ENCODE data around the gene SLC25A45.

SLC25A45 gene

DNA sequence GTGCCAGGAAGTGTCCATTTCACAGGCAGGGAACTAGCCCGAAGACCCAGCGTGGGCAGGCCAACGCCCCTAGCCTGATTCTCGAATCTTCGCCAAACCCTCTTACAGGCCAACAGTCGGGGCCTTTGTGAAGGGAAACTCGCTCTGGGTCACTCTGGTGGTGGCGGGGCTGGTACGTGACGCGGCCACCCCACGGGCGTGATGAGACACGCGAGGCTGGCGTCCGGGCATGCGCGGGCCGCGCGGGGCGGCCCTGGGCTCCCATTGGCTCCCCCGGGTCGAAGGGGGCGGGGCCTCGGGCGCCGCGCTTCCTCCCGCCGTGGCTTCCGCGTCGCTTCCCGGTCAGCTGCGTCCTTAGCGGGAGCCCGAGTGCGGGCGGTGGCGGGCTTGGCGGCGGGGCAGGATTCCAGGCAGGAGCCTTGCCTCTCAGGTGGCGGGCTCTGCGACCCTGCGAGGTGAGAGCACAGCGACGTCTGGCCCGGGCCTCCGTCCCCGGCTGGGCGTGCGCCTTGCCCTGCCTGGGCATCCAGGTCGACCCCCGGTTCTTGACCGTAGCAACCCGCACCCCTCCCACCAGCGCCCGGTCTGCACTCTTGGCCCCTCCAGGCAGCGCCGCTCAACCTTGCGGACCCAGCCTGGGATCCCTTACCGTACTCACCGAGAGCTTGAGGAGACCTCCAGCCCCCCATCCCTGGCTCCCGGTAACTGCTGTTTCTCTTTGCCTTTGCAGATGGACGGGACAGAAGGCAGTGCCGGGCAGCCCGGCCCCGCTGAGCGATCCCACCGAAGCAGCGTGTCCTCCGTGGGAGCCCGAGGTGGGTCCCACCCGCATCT, 4.1 kb upstream of the SLC25A45 start, which contains the start of gene FRMD8:
Gene FRMD8, plus strand, starts transcription at position 331 of the 834 bp plus-strand sequence. Its CDS starts 400 bp downstream, at position 731.
- Histone ChIP-seq H3K27me3 (ENCODE audit: control insufficient read depth, insufficient read depth, low read length) (no peaks in the 10 kb centered on the region), H3K4me1 (ENCODE audit: control insufficient read depth, insufficient read depth, low read length) (peaks cover 46% of the 10 kb centered on the region), H3K9ac (ENCODE audit: low read length) (peak within 1 kb of the TSS; percentile 87), H3K4me3 (ENCODE audit: low read length) (peak within 1 kb of the TSS; percentile 86), H3K9me3 (ENCODE audit: control insufficient read depth, low read length) (no peaks in the 10 kb centered on the region), H3K36me3 (ENCODE audit: control insufficient read depth, insufficient read depth, low read length) (no peaks in the 10 kb centered on the region)

DNA sequence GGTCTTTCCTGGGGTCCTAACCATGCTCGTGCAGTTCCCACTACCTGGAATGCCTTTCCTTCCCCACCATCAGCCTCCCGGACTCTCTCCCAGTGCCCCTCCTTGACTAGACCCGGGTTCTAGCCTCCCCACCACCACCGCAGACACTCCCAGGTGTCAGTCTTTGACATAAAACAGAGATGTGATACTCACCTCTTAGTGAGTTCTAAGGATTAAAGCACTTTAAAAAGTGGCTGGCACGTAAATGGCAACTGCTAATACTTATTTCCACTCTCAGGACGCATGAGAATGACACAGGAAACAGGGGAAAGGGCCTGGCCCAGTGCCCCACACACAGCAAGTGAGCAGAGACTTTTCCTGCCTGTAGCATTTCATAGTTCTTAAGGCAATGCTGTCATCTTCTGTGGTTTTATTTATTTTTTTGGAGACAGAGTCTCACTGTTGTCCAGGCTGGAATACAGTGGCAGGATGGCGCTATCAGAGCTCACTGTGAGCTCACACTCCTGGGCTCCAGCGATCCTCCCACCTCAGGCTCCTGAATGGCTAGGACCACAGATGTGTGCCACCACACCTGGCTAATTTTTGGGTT, 1.9 kb upstream of the SLC25A45 start:
- no peaks in the 10 kb centered on the region for H3K36me3 ChIP-seq (ENCODE audit: control insufficient read depth, insufficient read depth, low read length)
- H3K9ac ChIP-seq (ENCODE audit: low read length), result no peak overlapping the region
- H3K4me3 ChIP-seq (ENCODE audit: low read length), result no peak overlapping the region
- H3K9me3 ChIP-seq (ENCODE audit: control insufficient read depth, low read length), result no peaks in the 10 kb centered on the region
- H3K27me3 ChIP-seq (ENCODE audit: control insufficient read depth, insufficient read depth, low read length), result no peaks in the 10 kb centered on the region
- H3K4me1 ChIP-seq (ENCODE audit: control insufficient read depth, insufficient read depth, low read length), result peaks cover 49% of the 10 kb centered on the region

DNA sequence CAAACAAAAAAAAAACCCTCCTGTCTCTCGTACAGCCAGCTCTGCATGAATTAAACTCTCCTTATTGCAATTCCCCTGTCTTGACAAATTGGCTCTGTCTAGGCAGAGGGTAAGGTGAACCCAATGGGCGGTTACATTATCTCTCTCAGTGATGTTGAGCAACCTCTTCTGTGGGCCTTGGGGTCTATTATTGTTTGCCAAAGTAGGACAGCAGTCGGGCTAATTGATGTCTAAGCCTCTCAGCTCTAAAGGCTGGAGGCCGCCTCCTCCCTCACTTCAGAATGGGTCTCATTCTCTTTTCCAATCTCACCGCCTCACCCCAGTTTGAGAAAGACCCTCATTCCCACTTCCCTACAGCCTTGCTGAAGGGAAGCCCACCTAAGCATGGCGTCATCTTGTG, 1.3 kb upstream of the SLC25A45 start:
- H3K4me1 ChIP-seq (ENCODE audit: control insufficient read depth, insufficient read depth, low read length), result peaks cover 43% of the 10 kb centered on the region
- H3K36me3 ChIP-seq (ENCODE audit: control insufficient read depth, insufficient read depth, low read length), result no peaks in the 10 kb centered on the region
- no peak overlapping the region for H3K9ac ChIP-seq (ENCODE audit: low read length)
- no peaks in the 10 kb centered on the region for H3K27me3 ChIP-seq (ENCODE audit: control insufficient read depth, insufficient read depth, low read length)
- H3K4me3 ChIP-seq (ENCODE audit: low read length), result no peak overlapping the region
- H3K9me3 ChIP-seq (ENCODE audit: control insufficient read depth, low read length), result no peaks in the 10 kb centered on the region

GRCh38 chr11:65382804-65383368, 440 bp upstream of the SLC25A45 start:
- Histone ChIP-seq H3K4me3 (ENCODE audit: low read length) (peak overlapping the region; percentile 58), H3K36me3 (ENCODE audit: control insufficient read depth, insufficient read depth, low read length) (no peaks in the 10 kb centered on the region), H3K27me3 (ENCODE audit: control insufficient read depth, insufficient read depth, low read length) (no peaks in the 10 kb centered on the region), H3K9ac (ENCODE audit: low read length) (peak overlapping the region; percentile 88), H3K4me1 (ENCODE audit: control insufficient read depth, insufficient read depth, low read length) (peaks cover 38% of the 10 kb centered on the region), H3K9me3 (ENCODE audit: control insufficient read depth, low read length) (no peaks in the 10 kb centered on the region)

- Histone ChIP-seq H3K4me3 (ENCODE audit: low read length) (peak overlapping the region; percentile 49), H3K9me3 (ENCODE audit: control insufficient read depth, low read length) (no peaks in the 10 kb centered on the region), H3K9ac (ENCODE audit: low read length) (peak overlapping the region; percentile 88), H3K27me3 (ENCODE audit: control insufficient read depth, insufficient read depth, low read length) (no peaks in the 10 kb centered on the region), H3K4me1 (ENCODE audit: control insufficient read depth, insufficient read depth, low read length) (peaks cover 40% of the 10 kb centered on the region), H3K36me3 (ENCODE audit: control insufficient read depth, insufficient read depth, low read length) (no peaks in the 10 kb centered on the region)
Observed at GRCh38 chr11:65381716-65382032, 772 bp downstream of the SLC25A45 start.

- peaks cover 36% of the 10 kb centered on the region for H3K4me1 ChIP-seq (ENCODE audit: control insufficient read depth, insufficient read depth, low read length)
Observed at GRCh38 chr11:65380460-65381119, 1.9 kb downstream of the SLC25A45 start.

DNA sequence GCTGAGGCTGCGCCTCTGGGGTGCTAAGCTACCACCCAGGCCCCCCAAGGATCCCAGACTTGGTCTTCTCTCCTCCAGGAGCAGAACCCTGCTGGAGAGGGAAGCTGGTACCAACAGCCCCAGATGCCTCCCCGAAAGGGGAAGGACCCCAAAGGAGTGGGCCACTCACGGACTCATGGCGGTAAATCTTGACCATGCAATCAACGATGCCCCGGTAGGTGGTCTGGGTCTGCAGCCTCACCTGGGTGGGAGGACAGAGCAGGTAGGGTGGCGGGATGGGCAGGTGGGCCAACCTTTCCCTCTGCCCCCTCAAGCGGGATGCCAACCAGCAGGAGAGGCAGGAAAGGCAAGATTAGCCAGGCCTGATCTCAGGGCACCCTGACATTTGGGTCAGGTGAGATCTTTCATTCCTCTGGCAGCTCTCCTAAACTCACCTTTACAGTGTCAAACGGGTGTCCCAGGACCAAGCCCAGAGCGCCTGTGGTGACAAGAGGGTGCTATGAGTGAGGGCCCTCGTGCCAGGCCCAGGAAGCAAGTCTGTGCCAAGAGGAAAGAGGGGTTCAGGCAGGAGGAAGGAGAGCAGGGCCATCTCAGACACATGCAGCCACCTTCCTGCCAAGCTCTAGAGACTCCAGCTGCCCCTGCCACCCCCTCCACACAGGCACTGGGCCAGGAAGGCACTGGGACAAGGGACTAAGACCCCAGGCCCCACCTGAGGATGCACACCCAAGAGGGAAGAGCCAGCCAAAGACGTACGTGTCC, 2.6 kb downstream of the SLC25A45 start:
- Histone ChIP-seq H3K9me3 (ENCODE audit: control insufficient read depth, low read length) (no peaks in the 10 kb centered on the region), H3K4me3 (ENCODE audit: low read length) (no peak overlapping the region), H3K9ac (ENCODE audit: low read length) (no peak overlapping the region), H3K36me3 (ENCODE audit: control insufficient read depth, insufficient read depth, low read length) (no peaks in the 10 kb centered on the region), H3K27me3 (ENCODE audit: control insufficient read depth, insufficient read depth, low read length) (no peaks in the 10 kb centered on the region), H3K4me1 (ENCODE audit: control insufficient read depth, insufficient read depth, low read length) (peaks cover 36% of the 10 kb centered on the region)

More at GRCh38 chr11:65380460-65381119, 1.9 kb downstream of the SLC25A45 start:
- Histone ChIP-seq H3K4me3 (ENCODE audit: low read length) (no peak overlapping the region), H3K9ac (ENCODE audit: low read length) (no peak overlapping the region), H3K36me3 (ENCODE audit: control insufficient read depth, insufficient read depth, low read length) (no peaks in the 10 kb centered on the region), H3K9me3 (ENCODE audit: control insufficient read depth, low read length) (no peaks in the 10 kb centered on the region), H3K27me3 (ENCODE audit: control insufficient read depth, insufficient read depth, low read length) (no peaks in the 10 kb centered on the region)

DNA sequence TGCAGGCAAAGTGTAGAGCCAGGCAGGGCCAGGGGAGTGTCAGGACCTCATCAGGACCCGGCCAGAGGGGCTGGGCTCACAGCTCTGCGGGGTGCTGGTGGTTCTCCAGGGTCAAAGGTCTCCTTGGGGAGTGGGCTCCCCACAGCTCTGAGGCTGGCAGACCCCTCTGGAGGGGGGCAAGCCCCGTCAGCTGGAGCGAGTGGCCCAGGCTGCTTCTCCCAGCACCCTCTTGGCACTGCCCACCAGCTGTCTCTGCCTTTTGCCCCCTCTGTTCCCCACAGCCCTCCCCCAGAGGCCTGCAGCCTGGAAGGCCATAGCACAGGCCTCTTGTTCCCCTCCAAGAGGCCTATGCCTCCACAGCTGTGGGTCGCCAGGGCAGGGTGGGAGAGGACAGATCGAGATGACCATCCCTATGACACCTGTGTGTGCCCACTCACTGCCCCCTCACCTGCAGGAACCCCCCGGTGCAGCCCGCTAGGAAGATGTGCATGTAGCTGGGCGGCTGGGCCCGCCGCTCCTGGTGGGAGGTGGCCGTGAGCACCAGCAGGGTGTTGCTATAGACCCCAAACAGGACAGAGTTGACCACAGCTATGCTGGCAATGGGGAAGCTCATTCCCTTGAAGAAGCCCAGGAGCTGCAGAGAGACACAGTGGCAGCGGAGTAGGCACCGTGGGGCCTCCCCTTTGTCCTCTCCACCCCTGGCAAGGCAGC, 3.4 kb downstream of the SLC25A45 start:
- Histone ChIP-seq H3K27me3 (ENCODE audit: control insufficient read depth, insufficient read depth, low read length) (no peaks in the 10 kb centered on the region), H3K36me3 (ENCODE audit: control insufficient read depth, insufficient read depth, low read length) (no peaks in the 10 kb centered on the region), H3K9ac (ENCODE audit: low read length) (no peak overlapping the region), H3K4me1 (ENCODE audit: control insufficient read depth, insufficient read depth, low read length) (peaks cover 36% of the 10 kb centered on the region), H3K4me3 (ENCODE audit: low read length) (no peak overlapping the region), H3K9me3 (ENCODE audit: control insufficient read depth, low read length) (no peaks in the 10 kb centered on the region)

GRCh38 chr11:65378208-65378927, 4.1 kb downstream of the SLC25A45 start:
- Histone ChIP-seq H3K4me3 (ENCODE audit: low read length) (no peak overlapping the region), H3K36me3 (ENCODE audit: control insufficient read depth, insufficient read depth, low read length) (no peaks in the 10 kb centered on the region), H3K4me1 (ENCODE audit: control insufficient read depth, insufficient read depth, low read length) (peaks cover 35% of the 10 kb centered on the region), H3K27me3 (ENCODE audit: control insufficient read depth, insufficient read depth, low read length) (no peaks in the 10 kb centered on the region), H3K9me3 (ENCODE audit: control insufficient read depth, low read length) (no peaks in the 10 kb centered on the region), H3K9ac (ENCODE audit: low read length) (no peak overlapping the region)

GRCh38 chr11:65377777-65378176, 4.7 kb downstream of the SLC25A45 start:
- Histone ChIP-seq H3K4me3 (ENCODE audit: low read length) (no peak overlapping the region), H3K9ac (ENCODE audit: low read length) (no peak overlapping the region), H3K27me3 (ENCODE audit: control insufficient read depth, insufficient read depth, low read length) (no peaks in the 10 kb centered on the region), H3K4me1 (ENCODE audit: control insufficient read depth, insufficient read depth, low read length) (peaks cover 29% of the 10 kb centered on the region), H3K36me3 (ENCODE audit: control insufficient read depth, insufficient read depth, low read length) (no peaks in the 10 kb centered on the region), H3K9me3 (ENCODE audit: control insufficient read depth, low read length) (no peaks in the 10 kb centered on the region)

GRCh38 chr11:65377036-65377435, 5.4 kb downstream of the SLC25A45 start:
- no peak overlapping the region for H3K9ac ChIP-seq (ENCODE audit: low read length)
- no peaks in the 10 kb centered on the region for H3K9me3 ChIP-seq (ENCODE audit: control insufficient read depth, low read length)
- peaks cover 26% of the 10 kb centered on the region for H3K4me1 ChIP-seq (ENCODE audit: control insufficient read depth, insufficient read depth, low read length)
- H3K27me3 ChIP-seq (ENCODE audit: control insufficient read depth, insufficient read depth, low read length), result no peaks in the 10 kb centered on the region
- H3K36me3 ChIP-seq (ENCODE audit: control insufficient read depth, insufficient read depth, low read length), result no peaks in the 10 kb centered on the region
- no peak overlapping the region for H3K4me3 ChIP-seq (ENCODE audit: low read length)

Data from mucosa of stomach (tissue), 1 donor.